Erythroblast (primary cell): Measurements from ENCODE around the gene TTC28.
"Not testable (repeated sequence)": the region's sequence is repeated elsewhere in the genome, so short reads cannot be mapped to it uniquely, and the experiment has no call there.

Experiments
- DNase-seq, 2 experiments: peaks; one replicate each; lab custom pipeline; 2025; lab: John Stamatoyannopoulos, UW
- GATA1 ChIP-seq: IDR thresholded peaks from 2 replicates; pipeline ENCODE4 v1.6.1; 2011; ENCODE audit warnings: low read depth, mild to moderate bottlenecking, control low read depth, low read length, moderate library complexity
- POLR2A ChIP-seq: IDR thresholded peaks from 2 replicates; pipeline ENCODE4 v1.6.1; 2011; ENCODE audit warnings: mild to moderate bottlenecking, low read length

The TTC28 gene

GRCh38 chr22:28488825-28489224 is 190.8 kb downstream of the TTC28 start:
- peak; percentile 51 to 60 for DNase-seq
- no peak for TF ChIP-seq POLR2A
- TF ChIP-seq GATA1 = no peak

- DNase-seq = no peak
- TF ChIP-seq POLR2A = no peak
- TF ChIP-seq GATA1 = no peak
Observed at GRCh38 chr22:28484662-28485061, 195.0 kb downstream of the TTC28 start.

GRCh38 chr22:28481725-28482124 is 197.9 kb downstream of the TTC28 start:
- TF ChIP-seq POLR2A (no peak), GATA1 (no peak)
- no peak for DNase-seq

- TF ChIP-seq GATA1 (no peak), POLR2A (no peak)
- DNase-seq = peak; percentile 7 to 28
Observed at GRCh38 chr22:28480000-28480715, 199.5 kb downstream of the TTC28 start.

GRCh38 chr22:28478564-28478963 is 201.1 kb downstream of the TTC28 start:
- no peak for TF ChIP-seq POLR2A
- no peak for TF ChIP-seq GATA1
- no peak for DNase-seq

- TF ChIP-seq POLR2A = no peak
- DNase-seq = no peak
Observed at GRCh38 chr22:28477556-28477955, 202.1 kb downstream of the TTC28 start.

GRCh38 chr22:28474330-28474729 is 205.3 kb downstream of the TTC28 start:
- no peak for DNase-seq
- TF ChIP-seq POLR2A = no peak
- no peak for TF ChIP-seq GATA1

GRCh38 chr22:28473258-28473657 is 206.4 kb downstream of the TTC28 start:
- TF ChIP-seq GATA1 = no peak
- TF ChIP-seq POLR2A = no peak
- DNase-seq = no peak

- DNase-seq = not testable (repeated sequence)
Observed at GRCh38 chr22:28467055-28467454, 212.6 kb downstream of the TTC28 start.

GRCh38 chr22:28466399-28466798 is 213.2 kb downstream of the TTC28 start:
- DNase-seq = no peak
- TF ChIP-seq GATA1 (no peak), POLR2A (no peak)

GRCh38 chr22:28465841-28466240 is 213.8 kb downstream of the TTC28 start:
- TF ChIP-seq POLR2A = no peak
- TF ChIP-seq GATA1 = no peak

GRCh38 chr22:28464127-28464526 is 215.5 kb downstream of the TTC28 start:
- DNase-seq = no peak
- no peak for TF ChIP-seq POLR2A
- no peak for TF ChIP-seq GATA1

More at GRCh38 chr22:28465841-28466240, 213.8 kb downstream of the TTC28 start:
- DNase-seq = no peak

- DNase-seq = not testable (repeated sequence)
Observed at GRCh38 chr22:28463408-28463807, 216.2 kb downstream of the TTC28 start.

GRCh38 chr22:28462901-28463300 is 216.7 kb downstream of the TTC28 start:
- TF ChIP-seq GATA1 = no peak
- no peak for TF ChIP-seq POLR2A
- DNase-seq = no peak

GRCh38 chr22:28462041-28462440 is 217.6 kb downstream of the TTC28 start:
- DNase-seq = peak in 1 of 2 experiments; percentile 8
- no peak for TF ChIP-seq GATA1
